OCI-LY1 (cell line): ENCODE data around the gene L3MBTL3.

Source experiments
- H2AFZ ChIP-seq: fragments of 200-600 bp; sonication (generic), shearing (Covaris generic); 2 replicates; pipeline ENCODE4 v1.6.0; 2014; ENCODE audit warnings: antibody characterized with exemption, mild to moderate bottlenecking, low read length
- H3F3A ChIP-seq: fragments of 200-600 bp; sonication (generic), shearing (Covaris generic); 2 replicates; pipeline ENCODE4 v1.6.0; 2014; ENCODE audit warnings: mild to moderate bottlenecking, antibody characterized with exemption, low read length, moderate library complexity; ENCODE audit not compliant: insufficient read depth
- H3K27ac ChIP-seq: fragments of 200-600 bp; sonication (generic); 2 replicates; pipeline ENCODE4 v1.5.1; 2014; ENCODE audit warnings: low read length, mixed run types, mild to moderate bottlenecking, low read depth; ENCODE audit not compliant: poor library complexity, severe bottlenecking
- H3K27me3 ChIP-seq: fragments of 200-600 bp; sonication (generic); 2 replicates; pipeline ENCODE4 v1.6.0; 2014; ENCODE audit warnings: antibody characterized with exemption, mild to moderate bottlenecking, low read length, moderate library complexity; ENCODE audit not compliant: insufficient read depth
- H3K36me3 ChIP-seq: fragments of 200-600 bp; sonication (generic); 2 replicates; pipeline ENCODE4 v1.6.1; 2014; ENCODE audit warnings: mild to moderate bottlenecking, antibody characterized with exemption, low read length, moderate library complexity, mixed read lengths; ENCODE audit not compliant: insufficient read depth
- H3K4me1 ChIP-seq: fragments of 200-600 bp; sonication (generic); 2 replicates; pipeline ENCODE4 v1.5.1; 2014; ENCODE audit warnings: mild to moderate bottlenecking, low read length, moderate library complexity; ENCODE audit not compliant: insufficient read depth, severe bottlenecking
- H3K4me2 ChIP-seq: fragments of 200-600 bp; sonication (generic), shearing (Covaris generic); 2 replicates; pipeline ENCODE4 v1.6.1; 2014; ENCODE audit warnings: low read length
- H3K4me3 ChIP-seq: fragments of 200-600 bp; sonication (generic); 2 replicates; pipeline ENCODE4 v1.5.1; 2014; ENCODE audit warnings: low read length, low read depth, mild to moderate bottlenecking, mixed read lengths; ENCODE audit not compliant: poor library complexity, severe bottlenecking
- H3K79me2 ChIP-seq: fragments of 200-600 bp; shearing (Covaris generic); 2 replicates; pipeline ENCODE4 v1.6.1; 2016; ENCODE audit warnings: mixed run types, low read length, mixed read lengths; ENCODE audit not compliant: insufficient read depth
- H3K9ac ChIP-seq: fragments of 200-600 bp; sonication (generic), shearing (Covaris generic); 2 replicates; pipeline ENCODE4 v1.6.1; 2014; ENCODE audit warnings: mild to moderate bottlenecking, low read length, mixed read lengths
- H3K9me2 ChIP-seq: fragments of 200-600 bp; sonication (generic), shearing (Covaris generic); 2 replicates; pipeline ENCODE4 v1.6.1; 2014; ENCODE audit warnings: low read depth, mild to moderate bottlenecking, low read length, mixed read lengths
- H3K9me3 ChIP-seq: fragments of 200-600 bp; shearing (Covaris generic); 2 replicates; pipeline ENCODE4 v1.6.1; 2014; ENCODE audit warnings: low read length, mixed read lengths
- H4K20me1 ChIP-seq: fragments of 200-600 bp; sonication (generic), shearing (Covaris generic); 2 replicates; pipeline ENCODE4 v1.6.0; 2016; ENCODE audit warnings: mild to moderate bottlenecking, low read length; ENCODE audit not compliant: insufficient read depth
- EZH2 ChIP-seq: fragments of 200-600 bp; sonication (generic), shearing (Covaris generic); IDR thresholded peaks from 2 replicates; pipeline ENCODE4 v1.8.0; 2017; ENCODE audit warnings: borderline replicate concordance, mixed run types, mild to moderate bottlenecking, antibody characterized with exemption, low read length, moderate library complexity, mixed read lengths
- TF ChIP-seq, protein P1 (sequence below): fragments of 200-600 bp; sonication (generic), shearing (Covaris generic); IDR thresholded peaks from 2 replicates; pipeline ENCODE4 v1.5.1; 2017; ENCODE audit warnings: mild to moderate bottlenecking, antibody characterized with exemption, low read length, moderate library complexity, mixed read lengths

Gene L3MBTL3

DNA sequence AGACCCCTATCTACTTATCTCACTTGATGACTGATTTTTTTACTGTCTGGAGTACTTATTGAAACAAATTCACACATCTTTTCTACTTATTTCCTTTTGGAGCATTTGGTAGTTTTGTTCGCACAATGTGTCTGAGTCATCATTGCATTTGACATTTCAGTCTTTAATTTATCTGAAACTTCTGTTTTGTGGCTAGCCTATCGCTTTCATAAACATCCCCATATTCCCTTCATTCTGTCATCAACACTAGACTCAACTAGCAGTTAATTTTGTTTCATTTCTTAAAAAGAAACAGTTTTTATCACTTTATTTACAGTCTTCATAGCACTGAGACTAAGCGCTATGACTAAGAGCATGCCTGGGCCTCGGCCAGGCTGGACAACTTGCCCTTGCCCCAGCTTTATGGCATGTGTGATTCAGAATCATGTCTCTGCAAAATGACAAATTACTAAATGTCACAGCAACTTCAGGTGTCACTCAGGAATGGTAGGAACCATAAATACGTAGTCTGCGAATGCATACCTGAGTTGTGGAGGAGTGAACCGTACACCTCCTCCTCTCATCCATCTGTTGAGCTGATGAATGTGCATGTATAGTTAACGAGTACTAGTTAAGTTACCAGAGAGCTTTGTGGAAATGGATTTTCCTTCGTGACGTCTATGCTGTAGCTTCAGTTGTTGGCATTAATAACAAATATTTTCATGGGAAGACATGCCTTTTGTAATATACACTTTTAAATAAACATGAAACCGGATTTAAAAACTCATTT lies 16.2 kb downstream of the L3MBTL3 start:
- no peak overlapping the region for H3K9ac ChIP-seq
- H3K4me1 ChIP-seq = no peaks in the 10 kb centered on the region
- no peaks in the 10 kb centered on the region for H3K9me3 ChIP-seq
- H3K4me2 ChIP-seq = no peak overlapping the region
- no peak overlapping the region for H3K27ac ChIP-seq
- TF ChIP-seq, protein P1, sequence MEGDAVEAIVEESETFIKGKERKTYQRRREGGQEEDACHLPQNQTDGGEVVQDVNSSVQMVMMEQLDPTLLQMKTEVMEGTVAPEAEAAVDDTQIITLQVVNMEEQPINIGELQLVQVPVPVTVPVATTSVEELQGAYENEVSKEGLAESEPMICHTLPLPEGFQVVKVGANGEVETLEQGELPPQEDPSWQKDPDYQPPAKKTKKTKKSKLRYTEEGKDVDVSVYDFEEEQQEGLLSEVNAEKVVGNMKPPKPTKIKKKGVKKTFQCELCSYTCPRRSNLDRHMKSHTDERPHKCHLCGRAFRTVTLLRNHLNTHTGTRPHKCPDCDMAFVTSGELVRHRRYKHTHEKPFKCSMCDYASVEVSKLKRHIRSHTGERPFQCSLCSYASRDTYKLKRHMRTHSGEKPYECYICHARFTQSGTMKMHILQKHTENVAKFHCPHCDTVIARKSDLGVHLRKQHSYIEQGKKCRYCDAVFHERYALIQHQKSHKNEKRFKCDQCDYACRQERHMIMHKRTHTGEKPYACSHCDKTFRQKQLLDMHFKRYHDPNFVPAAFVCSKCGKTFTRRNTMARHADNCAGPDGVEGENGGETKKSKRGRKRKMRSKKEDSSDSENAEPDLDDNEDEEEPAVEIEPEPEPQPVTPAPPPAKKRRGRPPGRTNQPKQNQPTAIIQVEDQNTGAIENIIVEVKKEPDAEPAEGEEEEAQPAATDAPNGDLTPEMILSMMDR = no peak
- no peak for TF ChIP-seq EZH2
- H3K36me3 ChIP-seq = peaks cover 9% of the 10 kb centered on the region
- no peak overlapping the region for H2AFZ ChIP-seq
- H3K4me3 ChIP-seq = no peak overlapping the region
- H3K27me3 ChIP-seq = no peaks in the 10 kb centered on the region
- H3F3A ChIP-seq = no peaks in the 10 kb centered on the region
- no peaks in the 10 kb centered on the region for H3K9me2 ChIP-seq
- H3K79me2 ChIP-seq = no peaks in the 10 kb centered on the region
- H4K20me1 ChIP-seq = no peaks in the 10 kb centered on the region

DNA sequence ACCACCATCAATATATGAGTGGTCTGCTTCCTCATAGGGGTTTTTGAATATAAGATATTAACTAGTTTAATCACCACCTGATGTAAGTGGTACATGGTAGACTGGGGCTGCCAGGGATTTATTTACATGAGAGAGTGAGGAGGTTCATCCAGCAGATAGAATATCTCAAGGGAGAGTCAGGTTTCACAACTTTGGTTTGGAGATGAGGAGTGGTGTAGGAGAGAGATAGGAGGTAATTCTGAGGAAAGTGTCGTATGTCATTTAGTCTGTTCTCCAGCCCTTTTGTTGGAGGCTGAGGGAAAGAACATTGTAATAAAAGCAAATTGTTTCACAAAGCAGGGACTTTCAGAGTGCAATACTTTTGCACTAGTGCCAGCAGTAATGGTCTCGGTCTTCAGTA lies 16.8 kb downstream of the L3MBTL3 start:
- H3K9me2 ChIP-seq = no peaks in the 10 kb centered on the region
- no peaks in the 10 kb centered on the region for H3F3A ChIP-seq
- no peaks in the 10 kb centered on the region for H3K4me1 ChIP-seq
- no peaks in the 10 kb centered on the region for H3K79me2 ChIP-seq
- H3K4me3 ChIP-seq = no peak overlapping the region
- H3K4me2 ChIP-seq = no peak overlapping the region
- no peak overlapping the region for H3K27ac ChIP-seq
- no peak overlapping the region for H3K9ac ChIP-seq
- no peak overlapping the region for H2AFZ ChIP-seq
- TF ChIP-seq, protein P1 = no peak
- TF ChIP-seq EZH2 = no peak
- H3K27me3 ChIP-seq = no peaks in the 10 kb centered on the region
- no peaks in the 10 kb centered on the region for H4K20me1 ChIP-seq
- H3K9me3 ChIP-seq = no peaks in the 10 kb centered on the region
- H3K36me3 ChIP-seq = peaks cover 9% of the 10 kb centered on the region

DNA sequence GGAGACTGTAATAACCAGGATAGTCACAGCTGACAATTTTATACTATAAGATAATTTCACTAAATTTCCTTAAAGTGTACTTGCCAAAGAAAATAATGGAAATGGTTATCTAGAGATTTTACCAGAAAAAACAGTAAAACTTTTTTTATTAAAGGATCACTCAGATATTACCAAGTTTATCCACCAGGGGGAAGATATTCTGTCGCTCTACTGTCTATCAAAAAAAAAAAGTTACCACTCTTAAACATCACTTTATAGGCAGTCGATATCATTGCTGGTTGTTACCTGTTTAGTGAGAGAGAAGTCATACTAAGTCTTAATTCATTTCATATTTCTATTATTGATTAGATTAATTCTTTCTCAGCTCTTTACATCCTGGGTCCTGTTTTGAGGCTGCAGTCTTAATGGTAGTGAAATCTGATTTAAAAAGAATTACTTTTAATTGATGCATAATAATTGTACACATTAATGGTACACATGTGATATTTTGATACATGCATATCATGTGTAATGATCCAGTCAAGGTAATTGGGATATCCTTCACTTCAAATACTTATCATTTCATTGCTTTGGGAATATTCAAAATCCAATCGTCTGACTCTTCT lies 18.9 kb downstream of the L3MBTL3 start:
- no peaks in the 10 kb centered on the region for H3F3A ChIP-seq
- H3K9me3 ChIP-seq = no peaks in the 10 kb centered on the region
- H3K27ac ChIP-seq = no peak overlapping the region
- no peak overlapping the region for H2AFZ ChIP-seq
- H3K4me1 ChIP-seq = no peaks in the 10 kb centered on the region
- no peak overlapping the region for H3K9ac ChIP-seq
- TF ChIP-seq, protein P1 = peak; percentile 60
- no peak for TF ChIP-seq EZH2
- H4K20me1 ChIP-seq = no peaks in the 10 kb centered on the region
- H3K79me2 ChIP-seq = no peaks in the 10 kb centered on the region
- H3K9me2 ChIP-seq = no peaks in the 10 kb centered on the region
- no peaks in the 10 kb centered on the region for H3K27me3 ChIP-seq
- no peak overlapping the region for H3K4me3 ChIP-seq
- H3K4me2 ChIP-seq = no peak overlapping the region
- H3K36me3 ChIP-seq = peaks cover 5% of the 10 kb centered on the region; the same call in 1 of the 2 replicates
